GM18505 (cell line): ENCODE measurements around the gene EPB41.

Experiments used
- ATAC-seq: cut with Tn5 transposase; IDR thresholded peaks from one replicate; pipeline ENCODE4 v1.9.1; 2021; ENCODE audit not compliant: unreplicated experiment
- POLR2A ChIP-seq: IDR thresholded peaks from 4 replicates; pipeline ENCODE4 v1.6.1; 2011; ENCODE audit warnings: borderline replicate concordance; ENCODE audit not compliant: insufficient read depth, insufficient read length; ENCODE audit errors: extremely low read depth

EPB41 gene

DNA sequence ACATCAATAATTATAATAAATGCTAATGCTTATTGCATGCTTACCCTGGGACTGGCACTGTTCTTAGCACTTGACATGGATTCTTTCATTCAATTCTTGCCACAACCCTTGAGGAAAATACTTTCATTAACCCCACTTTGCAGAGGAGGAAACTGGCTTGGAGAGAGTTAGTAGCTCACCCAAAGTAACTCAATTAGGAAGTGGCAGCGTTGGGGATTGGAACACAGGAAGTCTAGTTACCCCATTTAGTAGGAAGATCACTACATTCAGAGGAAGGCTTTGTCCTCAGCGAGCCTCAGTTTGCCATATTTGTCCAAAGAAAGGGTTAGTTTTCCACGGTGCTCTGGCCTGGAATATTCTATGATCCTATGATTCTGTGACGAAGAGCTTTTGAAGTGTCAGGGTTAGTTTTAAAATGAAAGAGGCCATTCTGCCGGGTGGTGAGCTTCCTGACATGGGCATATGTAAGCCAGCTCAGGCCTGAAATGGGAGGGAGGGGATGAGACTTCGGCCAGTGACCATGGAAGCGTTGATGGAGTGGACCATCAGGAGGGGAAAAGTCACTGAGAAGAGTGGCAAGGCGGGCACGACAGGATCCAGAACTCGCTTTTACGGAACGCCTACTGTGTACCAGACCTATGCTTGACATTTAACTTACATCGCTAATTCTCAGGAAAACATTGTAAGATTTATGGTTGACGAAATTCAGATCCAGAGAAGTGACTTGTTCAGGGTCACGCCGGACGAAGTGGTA lies 28.2 kb upstream of the EPB41 start:
- no peak for ATAC-seq
- TF ChIP-seq POLR2A = no peak

DNA sequence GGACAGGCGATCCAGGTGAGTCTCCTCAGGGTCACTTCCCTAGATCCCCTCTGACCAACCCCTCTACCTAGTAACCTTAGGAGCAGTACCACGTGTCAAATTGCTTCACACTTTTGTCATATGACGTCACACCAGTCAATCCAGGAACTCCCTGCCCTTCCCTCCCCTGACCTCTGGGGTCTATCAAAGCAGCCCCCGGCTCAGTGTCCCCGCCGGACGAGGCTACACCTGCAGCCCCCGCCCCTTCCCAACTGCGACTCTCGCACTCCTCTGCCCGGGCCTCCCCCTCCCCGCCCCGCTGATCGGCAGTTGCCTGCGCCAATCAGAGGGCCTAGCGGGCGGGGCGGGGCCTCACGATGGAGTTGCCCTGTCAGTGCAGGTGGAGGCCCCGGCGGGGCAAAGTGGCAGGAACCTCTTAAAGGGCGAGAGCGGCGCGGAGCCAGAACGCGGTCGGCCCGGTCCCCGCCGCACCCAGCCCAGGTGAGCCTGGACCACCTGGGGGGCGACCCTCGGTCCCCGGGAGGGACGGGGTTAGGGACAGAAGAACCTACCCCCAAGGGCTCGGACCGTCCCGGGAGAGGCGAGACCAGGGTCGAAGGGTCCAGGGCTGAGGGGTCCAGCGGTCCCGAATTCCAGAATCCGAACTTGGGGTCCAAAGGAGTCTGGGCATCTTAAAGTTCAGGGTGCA lies 27.5 kb upstream of the EPB41 start:
- peak; percentile 41 for ATAC-seq
- peak; percentile 55 for TF ChIP-seq POLR2A

- TF ChIP-seq POLR2A = no peak
- ATAC-seq = no peak
Observed at GRCh38 chr1:28887419-28887834, 26.9 kb upstream of the EPB41 start.

DNA sequence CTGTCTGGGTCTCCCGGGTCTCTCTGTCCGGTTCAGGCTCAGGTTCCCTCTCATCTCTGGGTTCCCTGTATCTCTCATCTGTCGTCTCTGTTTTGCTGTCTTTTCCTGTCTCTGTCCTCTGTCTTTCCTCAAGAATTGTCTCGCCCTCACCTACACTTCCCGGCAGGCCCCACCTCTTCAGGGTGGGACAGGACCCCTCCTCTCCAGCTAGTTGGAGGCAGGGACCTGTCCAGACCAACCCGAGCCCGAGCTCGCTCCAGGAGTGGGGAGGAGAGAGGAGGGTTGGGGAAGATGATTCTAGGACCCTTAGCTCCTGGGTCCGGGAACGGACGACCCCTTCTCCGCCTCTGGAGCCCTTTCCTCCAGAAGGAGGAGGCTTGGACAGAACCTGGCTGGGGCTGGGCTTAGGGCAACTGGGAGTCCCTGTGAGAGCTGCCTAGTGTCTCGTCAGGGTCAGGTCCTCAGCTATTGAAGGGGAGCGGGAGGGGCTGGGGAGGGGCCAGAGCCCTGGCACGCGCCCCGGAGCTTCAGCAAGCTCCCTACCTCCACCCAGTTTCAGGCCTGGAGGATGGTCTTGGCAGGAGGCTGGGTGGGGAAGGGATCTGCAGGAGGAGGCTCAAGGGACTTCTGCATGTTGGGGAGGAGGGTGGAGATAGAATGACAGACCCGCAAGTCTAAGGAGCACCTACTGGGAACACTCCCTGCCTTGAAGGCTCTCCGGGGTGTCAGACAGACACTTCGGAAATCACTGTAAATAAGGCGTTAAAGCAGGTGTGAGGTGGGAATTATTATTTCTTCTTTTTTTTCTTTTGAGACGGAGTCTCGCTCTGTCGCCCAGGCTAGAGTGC lies 26.3 kb upstream of the EPB41 start:
- TF ChIP-seq POLR2A = no peak
- ATAC-seq = no peak

- no peak for ATAC-seq
- no peak for TF ChIP-seq POLR2A
Observed at GRCh38 chr1:28888915-28889314, 25.5 kb upstream of the EPB41 start.

DNA sequence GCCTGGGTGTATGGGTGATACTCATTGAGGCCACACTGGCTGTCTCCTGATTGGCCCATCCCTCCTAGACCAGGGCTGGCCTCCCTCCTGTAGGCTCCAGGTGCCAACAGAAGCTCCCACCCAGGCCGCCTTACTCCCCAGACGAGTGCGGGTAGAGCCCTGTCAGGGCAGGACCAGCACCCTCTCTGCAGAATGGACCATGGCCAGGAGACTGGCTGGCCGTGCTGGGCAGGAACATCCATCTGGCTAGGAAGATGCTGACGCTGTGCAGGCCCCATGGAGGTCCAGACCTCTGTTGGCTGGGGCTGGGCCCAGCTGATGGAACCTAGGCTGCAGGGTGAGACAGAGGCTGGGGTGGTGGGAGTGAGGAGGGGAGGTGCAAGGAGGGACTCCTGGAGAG lies 25.0 kb upstream of the EPB41 start:
- no peak for ATAC-seq
- TF ChIP-seq POLR2A = no peak

GRCh38 chr1:28890435-28890834 lies 23.9 kb upstream of the EPB41 start:
- TF ChIP-seq POLR2A = no peak
- no peak for ATAC-seq

DNA sequence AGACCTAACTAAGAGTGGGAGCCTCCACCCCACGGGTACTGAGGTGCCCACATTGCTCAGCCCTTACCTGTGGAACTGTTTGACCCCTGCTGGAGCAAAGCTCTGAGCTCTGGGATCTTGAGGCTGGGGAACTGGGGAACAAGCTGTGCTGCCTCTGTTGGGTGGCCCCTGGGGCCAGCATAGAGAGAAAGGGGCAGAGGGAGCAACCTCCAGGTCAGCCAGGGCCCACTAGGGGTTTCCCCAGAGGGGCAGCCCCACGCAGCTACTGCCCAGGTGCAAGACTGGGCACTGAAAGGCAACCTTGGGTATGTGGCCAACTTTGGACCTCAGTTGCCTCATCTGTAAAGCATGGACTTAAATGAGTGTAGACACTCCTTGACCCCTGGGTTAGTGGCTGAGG lies 23.5 kb upstream of the EPB41 start:
- no peak for TF ChIP-seq POLR2A
- no peak for ATAC-seq

- ATAC-seq = no peak
- no peak for TF ChIP-seq POLR2A
Observed at GRCh38 chr1:28891256-28891655, 23.1 kb upstream of the EPB41 start.

DNA sequence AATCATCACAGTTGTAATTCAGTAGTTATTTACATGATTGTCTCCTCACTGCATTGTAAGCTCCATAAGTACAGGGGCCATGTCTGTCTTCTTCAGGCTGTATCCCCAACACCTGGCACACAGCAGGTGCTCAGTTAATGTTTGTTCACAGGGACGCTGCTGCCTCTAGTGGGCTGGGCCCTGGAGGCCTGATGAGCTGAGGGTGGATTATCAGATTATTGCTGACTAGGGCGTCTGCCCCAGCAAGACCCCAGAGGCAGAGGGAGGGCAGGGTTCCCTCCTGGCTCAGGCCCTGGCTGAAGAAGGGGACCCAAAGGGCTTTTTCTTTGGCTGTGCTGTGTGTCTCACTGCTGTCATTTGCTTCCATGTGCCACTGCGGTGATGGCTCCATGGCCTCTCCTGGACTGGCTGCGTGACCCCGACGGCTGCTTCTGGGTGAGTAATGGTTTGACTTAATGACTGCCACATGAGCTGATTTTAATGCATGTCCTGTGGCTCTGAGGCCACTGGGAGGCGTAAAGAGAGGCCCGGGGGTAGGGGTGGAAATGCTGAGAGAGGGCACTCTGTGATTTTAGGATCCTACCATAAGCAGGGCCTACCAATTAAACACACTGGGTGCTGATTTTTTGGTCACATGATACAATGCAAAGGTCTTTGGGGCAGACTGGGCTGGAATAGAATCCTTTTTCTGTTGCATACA lies 20.8 kb upstream of the EPB41 start:
- no peak for TF ChIP-seq POLR2A
- no peak for ATAC-seq

DNA sequence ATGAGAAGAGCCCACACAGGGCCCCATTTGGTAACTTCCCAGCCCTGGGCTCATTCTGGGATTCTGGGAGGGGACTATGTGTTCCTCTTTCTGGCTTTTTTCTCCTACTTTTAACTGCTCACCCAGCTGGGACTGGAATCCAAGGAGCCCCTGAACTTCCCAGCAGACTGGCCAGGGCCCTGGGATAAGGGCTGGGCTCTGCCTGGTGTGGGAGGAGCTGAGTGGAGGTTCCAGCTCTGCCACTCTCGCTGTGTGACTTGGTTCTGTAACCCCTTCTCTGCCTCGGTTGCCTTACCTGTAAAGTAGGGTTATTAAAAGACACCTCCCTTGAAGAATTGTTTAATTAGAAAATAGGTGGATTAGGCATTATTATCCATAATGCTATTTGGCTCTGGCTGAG lies 19.6 kb upstream of the EPB41 start:
- no peak for ATAC-seq
- no peak for TF ChIP-seq POLR2A

DNA sequence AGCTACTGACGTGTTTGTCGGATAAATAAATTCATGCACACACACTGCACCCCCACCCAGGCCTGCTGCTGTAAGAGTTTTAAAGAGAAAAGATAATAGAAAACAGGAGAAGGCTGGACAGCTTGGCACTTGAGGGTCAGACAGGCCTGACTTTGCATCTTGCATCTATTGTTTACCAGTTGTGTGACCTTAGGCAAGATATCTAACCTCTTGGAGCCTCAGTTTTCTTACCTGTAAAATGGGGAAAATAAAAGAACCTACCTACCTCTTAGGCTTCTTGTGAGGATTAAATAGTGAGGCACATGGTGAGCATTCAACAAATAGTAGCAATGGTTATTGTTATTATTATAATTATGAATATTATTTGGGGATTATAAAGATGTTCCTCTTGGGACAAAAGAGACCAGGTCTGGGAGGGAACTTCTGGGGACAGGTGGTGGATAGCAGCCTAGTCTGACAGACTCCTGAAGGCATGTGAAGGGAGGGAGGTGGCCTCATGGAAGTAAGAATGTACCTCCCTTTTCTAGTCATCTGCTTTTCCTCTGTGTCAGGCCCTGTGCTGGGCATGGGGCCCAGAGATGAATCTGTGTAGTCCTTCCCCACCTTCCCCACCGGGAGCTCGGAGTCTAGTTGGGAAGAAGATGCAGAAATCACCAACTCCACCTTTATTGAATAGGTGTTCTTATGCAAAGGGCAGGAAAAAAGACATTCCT lies 18.3 kb upstream of the EPB41 start:
- no peak for TF ChIP-seq POLR2A
- ATAC-seq = no peak
